ENCODE results near the gene HSPA6.

Gene HSPA6

DNA sequence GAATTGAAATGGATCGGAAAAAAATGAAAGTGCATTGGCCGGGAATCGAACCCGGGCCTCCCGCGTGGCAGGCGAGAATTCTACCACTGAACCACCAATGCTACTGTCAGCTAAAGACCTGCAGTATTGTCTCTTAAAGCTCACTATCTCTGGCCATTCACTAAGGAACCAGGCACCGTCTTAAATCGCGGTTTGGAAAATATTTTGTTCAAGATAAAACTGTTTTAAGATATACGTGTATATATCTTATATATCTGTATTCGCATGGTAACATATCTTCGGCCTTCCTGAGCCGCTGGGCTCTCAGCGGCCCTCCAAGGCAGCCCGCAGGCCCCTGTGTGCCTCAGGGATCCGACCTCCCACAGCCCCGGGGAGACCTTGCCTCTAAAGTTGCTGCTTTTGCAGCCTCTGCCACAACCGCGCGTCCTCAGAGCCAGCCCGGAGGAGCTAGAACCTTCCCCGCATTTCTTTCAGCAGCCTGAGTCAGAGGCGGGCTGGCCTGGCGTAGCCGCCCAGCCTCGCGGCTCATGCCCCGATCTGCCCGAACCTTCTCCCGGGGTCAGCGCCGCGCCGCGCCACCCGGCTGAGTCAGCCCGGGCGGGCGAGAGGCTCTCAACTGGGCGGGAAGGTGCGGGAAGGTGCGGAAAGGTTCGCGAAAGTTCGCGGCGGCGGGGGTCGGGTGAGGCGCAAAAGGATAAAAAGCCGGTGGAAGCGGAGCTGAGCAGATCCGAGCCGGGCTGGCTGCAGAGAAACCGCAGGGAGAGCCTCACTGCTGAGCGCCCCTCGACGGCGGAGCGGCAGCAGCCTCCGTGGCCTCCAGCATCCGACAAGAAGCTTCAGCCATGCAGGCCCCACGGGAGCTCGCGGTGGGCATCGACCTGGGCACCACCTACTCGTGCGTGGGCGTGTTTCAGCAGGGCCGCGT lies at the start of gene HSPA6:
Gene HSPA6 (plus strand): TSS at position 724 of the 925 bp plus-strand sequence. CDS start 119 bp downstream, at position 843.
- peak; percentile 50; the same call in 1 of the 2 replicates for TF ChIP-seq MAX (IDR thresholded peaks at IDR 0.05)
- TF ChIP-seq TEAD4 (IDR thresholded peaks at IDR 0.05): peak; percentile 91

DNA sequence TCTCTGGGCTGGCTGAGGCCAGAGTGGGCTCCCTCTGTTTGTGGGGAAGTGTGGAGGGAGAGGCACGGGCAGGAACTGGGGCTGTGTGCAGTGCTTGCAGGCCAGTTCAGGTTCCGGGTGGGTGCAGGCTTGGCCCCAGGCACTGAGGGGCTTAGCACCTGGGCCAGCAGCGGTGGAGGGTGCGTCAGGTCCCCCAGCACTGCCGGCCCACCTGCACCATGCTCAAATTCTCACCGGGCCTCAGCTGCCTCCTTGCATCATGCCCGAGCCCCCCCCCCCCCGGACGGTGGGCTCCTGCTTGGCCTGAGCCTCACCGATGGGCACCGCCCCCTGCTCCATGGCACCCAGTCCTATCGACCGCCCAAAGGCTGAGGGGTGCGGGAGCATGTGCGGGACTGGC lies 45.4 kb upstream of the HSPA6 start:
- TF ChIP-seq CREB1 (IDR thresholded peaks at IDR 0.05; ENCODE audit: low read depth) (no peak), FOXM1 (IDR thresholded peaks at IDR 0.05; ENCODE audit: borderline replicate concordance, low read depth) (no peak), USF1 (IDR thresholded peaks at IDR 0.05) (no peak), RAD21 (IDR thresholded peaks at IDR 0.05; ENCODE audit: low read depth) (no peak), EP300 (IDR thresholded peaks at IDR 0.05; ENCODE audit: borderline replicate concordance) (no peak), NFIC (IDR thresholded peaks at IDR 0.05) (no peak), TAF1 (IDR thresholded peaks at IDR 0.05; ENCODE audit: low read depth) (no peak), CEBPB (IDR thresholded peaks at IDR 0.05) (no peak), YY1 (IDR thresholded peaks at IDR 0.05; ENCODE audit: low read depth) (no peak), MAX (IDR thresholded peaks at IDR 0.05) (no peak), EGR1 (IDR thresholded peaks at IDR 0.05) (no peak), ZBTB7A (IDR thresholded peaks at IDR 0.05; ENCODE audit: low read depth) (no peak), TCF12 (IDR thresholded peaks at IDR 0.05; ENCODE audit: low read depth) (no peak), TEAD4 (IDR thresholded peaks at IDR 0.05) (no peak)
- TF ChIP-seq, protein P1, sequence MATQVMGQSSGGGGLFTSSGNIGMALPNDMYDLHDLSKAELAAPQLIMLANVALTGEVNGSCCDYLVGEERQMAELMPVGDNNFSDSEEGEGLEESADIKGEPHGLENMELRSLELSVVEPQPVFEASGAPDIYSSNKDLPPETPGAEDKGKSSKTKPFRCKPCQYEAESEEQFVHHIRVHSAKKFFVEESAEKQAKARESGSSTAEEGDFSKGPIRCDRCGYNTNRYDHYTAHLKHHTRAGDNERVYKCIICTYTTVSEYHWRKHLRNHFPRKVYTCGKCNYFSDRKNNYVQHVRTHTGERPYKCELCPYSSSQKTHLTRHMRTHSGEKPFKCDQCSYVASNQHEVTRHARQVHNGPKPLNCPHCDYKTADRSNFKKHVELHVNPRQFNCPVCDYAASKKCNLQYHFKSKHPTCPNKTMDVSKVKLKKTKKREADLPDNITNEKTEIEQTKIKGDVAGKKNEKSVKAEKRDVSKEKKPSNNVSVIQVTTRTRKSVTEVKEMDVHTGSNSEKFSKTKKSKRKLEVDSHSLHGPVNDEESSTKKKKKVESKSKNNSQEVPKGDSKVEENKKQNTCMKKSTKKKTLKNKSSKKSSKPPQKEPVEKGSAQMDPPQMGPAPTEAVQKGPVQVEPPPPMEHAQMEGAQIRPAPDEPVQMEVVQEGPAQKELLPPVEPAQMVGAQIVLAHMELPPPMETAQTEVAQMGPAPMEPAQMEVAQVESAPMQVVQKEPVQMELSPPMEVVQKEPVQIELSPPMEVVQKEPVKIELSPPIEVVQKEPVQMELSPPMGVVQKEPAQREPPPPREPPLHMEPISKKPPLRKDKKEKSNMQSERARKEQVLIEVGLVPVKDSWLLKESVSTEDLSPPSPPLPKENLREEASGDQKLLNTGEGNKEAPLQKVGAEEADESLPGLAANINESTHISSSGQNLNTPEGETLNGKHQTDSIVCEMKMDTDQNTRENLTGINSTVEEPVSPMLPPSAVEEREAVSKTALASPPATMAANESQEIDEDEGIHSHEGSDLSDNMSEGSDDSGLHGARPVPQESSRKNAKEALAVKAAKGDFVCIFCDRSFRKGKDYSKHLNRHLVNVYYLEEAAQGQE (IDR thresholded peaks at IDR 0.05; ENCODE audit: low read depth): no peak

- TF ChIP-seq NFIC (IDR thresholded peaks at IDR 0.05) (no peak), EP300 (IDR thresholded peaks at IDR 0.05; ENCODE audit: borderline replicate concordance) (no peak), MAX (IDR thresholded peaks at IDR 0.05) (no peak; the same call in 1 of the 2 replicates), EGR1 (IDR thresholded peaks at IDR 0.05) (no peak), YY1 (IDR thresholded peaks at IDR 0.05; ENCODE audit: low read depth) (no peak)
Observed at GRCh38 chr1:161480381-161481035, 43.8 kb upstream of the HSPA6 start.

DNA sequence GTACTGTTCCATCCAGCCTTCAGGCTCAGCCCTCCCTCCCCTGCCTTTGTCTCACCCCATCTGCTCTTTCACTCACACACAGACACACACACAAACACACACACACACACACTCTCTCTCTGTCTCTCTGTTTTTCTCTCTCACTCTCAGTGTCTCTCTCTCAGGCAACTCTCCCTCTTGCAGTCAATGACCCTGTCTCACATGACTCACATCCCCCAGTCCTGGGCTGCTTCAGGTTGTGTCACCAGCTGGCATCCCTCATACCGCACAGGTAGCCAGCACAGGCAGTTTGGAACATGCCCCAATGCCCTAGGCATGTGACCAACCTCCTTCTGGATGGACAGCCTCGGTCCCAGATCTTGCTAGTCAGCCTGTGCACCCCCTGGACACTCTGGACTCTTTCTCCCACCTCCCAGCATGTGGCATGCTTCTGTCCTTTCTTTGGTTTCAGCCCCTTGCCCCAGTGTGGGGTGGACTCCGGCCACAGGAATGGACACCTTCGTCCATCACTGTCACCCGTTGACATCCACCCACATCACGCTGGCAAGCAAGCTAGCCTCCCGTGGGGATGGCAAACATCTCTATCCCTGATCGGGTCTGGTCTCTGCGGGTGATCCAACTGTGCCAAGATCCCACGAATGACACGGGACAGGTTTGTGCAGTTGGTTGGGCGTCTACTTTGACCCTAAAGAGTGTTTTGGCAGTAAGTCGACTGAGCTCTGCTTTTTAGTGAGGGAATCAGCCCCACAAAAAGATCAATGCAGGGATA lies 42.5 kb upstream of the HSPA6 start:
- no peak for TF ChIP-seq YY1 (IDR thresholded peaks at IDR 0.05; ENCODE audit: low read depth)
- no peak for TF ChIP-seq RAD21 (IDR thresholded peaks at IDR 0.05; ENCODE audit: low read depth)
- no peak for TF ChIP-seq FOXM1 (IDR thresholded peaks at IDR 0.05; ENCODE audit: borderline replicate concordance, low read depth)
- TF ChIP-seq TCF12 (IDR thresholded peaks at IDR 0.05; ENCODE audit: low read depth): no peak
- no peak for TF ChIP-seq EGR1 (IDR thresholded peaks at IDR 0.05)
- no peak for TF ChIP-seq CREB1 (IDR thresholded peaks at IDR 0.05; ENCODE audit: low read depth)
- no peak for TF ChIP-seq TEAD4 (IDR thresholded peaks at IDR 0.05)
- TF ChIP-seq TAF1 (IDR thresholded peaks at IDR 0.05; ENCODE audit: low read depth): no peak
- TF ChIP-seq USF1 (IDR thresholded peaks at IDR 0.05): no peak
- TF ChIP-seq MAX (IDR thresholded peaks at IDR 0.05): no peak
- TF ChIP-seq, protein P1 (IDR thresholded peaks at IDR 0.05; ENCODE audit: low read depth): no peak
- TF ChIP-seq EP300 (IDR thresholded peaks at IDR 0.05; ENCODE audit: borderline replicate concordance): no peak
- no peak for TF ChIP-seq NFIC (IDR thresholded peaks at IDR 0.05)
- no peak for TF ChIP-seq CEBPB (IDR thresholded peaks at IDR 0.05)
- TF ChIP-seq ZBTB7A (IDR thresholded peaks at IDR 0.05; ENCODE audit: low read depth): no peak
